HT-29 (cell line): ENCODE measurements around the gene DPH6. TPM values are rescaled to one million over a fixed set of nuclear protein-coding genes. Genes with fewer than 3 reads are reported as not detected.
"Not testable (repeated sequence)": the region's sequence is repeated elsewhere in the genome, so short reads cannot be mapped to it uniquely, and the experiment has no call there.

Experiments used
- DNase-seq: peaks from one replicate; pipeline ENCODE4 v3.0.0-alpha.2; 2015; ENCODE audit warnings: low spot score
- total RNA-seq: library from RNA; depleted of rRNA; stranded (reverse); fragments of >200 nt; shearing (Covaris generic); gene quantifications from 2 replicates; pipeline ENCODE4 v1.2.3, GENCODE V29; 2014

The DPH6 gene
- total RNA-seq, 1 experiment from 2014 or later, result 9.3 TPM

DNA sequence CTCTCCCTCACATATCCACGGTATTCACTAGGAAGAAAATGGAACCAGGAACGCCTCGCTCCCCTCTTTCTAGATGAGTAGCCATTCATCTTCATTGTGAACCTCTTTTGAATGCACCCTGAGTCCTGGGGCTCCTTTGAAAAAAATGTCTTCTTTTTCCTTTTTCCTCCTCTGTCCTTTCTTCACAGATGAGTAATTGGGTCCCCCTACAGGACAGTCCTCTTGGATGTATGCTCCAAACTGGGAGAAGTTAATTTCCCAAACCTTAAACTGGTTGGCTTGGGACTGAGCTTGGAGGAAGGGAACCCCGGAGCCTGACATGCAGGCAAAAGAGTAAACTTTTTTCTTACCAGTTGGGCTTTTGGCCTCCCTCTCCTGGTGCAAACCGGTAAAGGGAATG, 108.8 kb downstream of the DPH6 start:
- DNase-seq, result no peak

DNA sequence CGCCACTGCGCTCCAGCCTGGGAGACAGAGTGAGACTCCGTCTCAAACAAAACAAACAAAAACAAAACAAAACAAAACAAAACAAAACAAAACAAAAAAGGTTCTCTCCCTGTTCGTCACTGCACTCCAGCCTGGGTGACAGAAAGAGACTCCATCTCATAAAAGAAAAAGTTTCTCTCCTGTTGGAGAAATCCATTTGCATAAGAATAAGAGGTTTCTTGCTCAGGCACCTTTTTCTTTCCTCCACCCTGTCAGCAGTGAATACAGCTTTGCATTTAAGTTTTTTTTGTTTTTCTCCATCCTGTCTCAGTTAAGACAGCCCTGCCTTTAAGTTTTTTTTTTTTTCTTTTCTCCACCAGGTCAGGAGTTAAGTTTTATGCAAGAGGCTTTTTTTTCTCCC, 109.5 kb downstream of the DPH6 start:
- no peak for DNase-seq

DNA sequence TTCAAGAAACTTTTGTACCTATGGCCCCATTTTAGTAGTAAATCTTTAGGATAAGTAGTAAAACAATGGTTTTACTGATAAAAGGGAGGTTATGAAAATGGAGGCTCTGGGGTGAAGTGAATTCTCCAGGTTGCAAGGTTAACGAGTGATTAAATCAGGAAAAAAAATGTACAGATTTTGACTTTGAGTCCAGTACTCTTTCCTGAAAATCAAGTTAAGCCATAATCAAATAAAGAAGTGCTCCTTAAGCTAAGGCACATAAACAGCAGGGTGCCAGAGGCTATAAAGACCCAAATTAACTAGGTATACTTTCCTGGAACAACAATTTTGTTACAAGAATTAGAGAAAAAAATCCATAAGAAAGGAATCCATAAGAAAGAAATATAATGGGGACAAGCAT, 114.7 kb downstream of the DPH6 start:
- DNase-seq, result no peak

DNA sequence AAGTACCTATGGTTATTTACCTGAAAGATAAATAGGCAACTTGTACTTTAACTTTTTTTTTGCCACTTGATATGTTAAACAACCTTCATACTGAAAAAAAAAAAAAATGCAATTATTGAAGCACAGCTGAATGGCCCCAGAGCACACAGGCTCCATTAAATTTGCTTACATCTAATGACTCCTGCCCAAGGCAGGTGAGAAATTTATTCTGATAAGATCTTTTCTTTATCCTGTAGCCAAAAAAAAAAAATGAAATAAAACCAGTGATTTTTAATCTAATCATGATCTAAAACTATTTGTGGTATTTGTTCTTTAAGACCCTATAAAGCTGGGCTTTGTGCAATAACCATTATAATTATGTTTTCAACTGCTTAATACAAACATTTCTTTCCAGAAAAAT, 115.7 kb downstream of the DPH6 start:
- DNase-seq, result no peak

DNA sequence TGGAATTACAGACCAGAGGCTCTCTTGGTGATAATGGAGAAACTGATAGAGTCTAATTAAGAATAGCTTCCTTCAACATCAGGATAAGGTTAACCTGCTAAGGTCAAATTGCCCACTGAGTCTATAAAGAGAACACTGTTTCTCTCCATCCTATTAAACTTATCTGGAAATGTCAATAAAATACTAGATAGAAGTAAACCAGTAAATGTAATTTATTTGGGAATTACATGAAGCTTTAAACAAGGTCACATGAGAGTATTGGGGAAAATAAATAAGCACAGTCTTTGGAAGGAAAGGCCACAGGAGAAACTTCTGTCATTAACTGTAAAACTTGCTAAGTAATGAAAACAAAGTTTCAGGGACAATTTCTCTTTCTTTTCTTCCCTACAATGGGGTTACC, 118.5 kb downstream of the DPH6 start:
- no peak for DNase-seq

DNA sequence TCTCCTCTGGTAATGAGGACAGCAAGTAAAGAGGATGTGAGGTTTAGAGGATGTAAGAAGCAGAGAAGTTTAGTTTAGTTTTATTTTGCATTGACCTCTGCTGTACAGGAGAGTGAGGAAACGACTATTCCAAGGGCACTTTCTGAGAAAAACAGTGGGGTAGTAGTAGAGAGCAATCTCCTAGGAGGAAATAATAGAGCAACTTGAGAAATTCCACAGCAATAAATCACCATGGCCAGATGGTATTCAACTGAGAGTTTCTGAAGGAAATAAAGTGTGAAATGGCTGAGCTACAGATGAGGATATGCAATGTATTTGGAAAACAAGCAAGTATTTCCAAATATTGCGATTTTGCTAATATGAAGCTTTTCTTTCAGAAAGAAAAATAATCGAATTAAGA, 118.9 kb downstream of the DPH6 start:
- peak; percentile 30 for DNase-seq

DNA sequence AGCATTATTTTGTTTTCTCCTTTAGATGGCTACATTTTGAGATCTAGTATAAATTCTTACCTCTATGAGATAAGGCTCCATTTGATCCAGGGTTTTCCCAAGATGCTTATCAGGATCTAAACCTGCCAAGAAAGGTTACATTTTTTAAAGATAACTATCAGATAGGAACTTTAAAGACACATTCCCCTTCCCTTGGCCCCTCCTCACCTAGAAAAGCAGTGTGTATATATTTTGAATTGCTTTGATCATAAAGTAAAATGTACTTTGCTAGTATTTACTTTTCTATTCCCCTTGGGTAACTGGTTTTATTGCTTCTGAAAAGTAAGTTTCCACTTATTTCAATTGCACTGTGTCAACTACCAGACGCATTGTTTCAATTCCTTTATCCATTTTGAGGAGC, 135.2 kb downstream of the DPH6 start:
- no peak for DNase-seq

DNA sequence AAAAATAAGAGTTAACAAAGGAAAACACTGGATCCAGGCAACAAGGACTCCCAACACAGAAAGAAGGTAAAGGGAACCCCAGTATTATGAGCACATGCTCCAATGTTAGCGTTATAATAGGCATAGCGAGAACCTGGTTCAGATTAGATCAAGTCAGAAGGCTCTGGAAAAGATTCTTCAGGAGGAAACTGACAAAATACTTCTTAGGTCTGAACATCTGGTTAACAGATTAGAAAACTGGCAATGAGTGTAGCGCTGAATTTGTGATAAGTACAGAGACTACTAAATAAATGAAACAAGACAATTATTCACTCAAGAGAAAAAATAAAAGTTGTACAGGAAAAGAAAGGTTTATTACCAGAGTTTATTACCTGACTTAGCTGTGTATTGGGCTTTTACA, 146.1 kb downstream of the DPH6 start:
- no peak for DNase-seq

DNA sequence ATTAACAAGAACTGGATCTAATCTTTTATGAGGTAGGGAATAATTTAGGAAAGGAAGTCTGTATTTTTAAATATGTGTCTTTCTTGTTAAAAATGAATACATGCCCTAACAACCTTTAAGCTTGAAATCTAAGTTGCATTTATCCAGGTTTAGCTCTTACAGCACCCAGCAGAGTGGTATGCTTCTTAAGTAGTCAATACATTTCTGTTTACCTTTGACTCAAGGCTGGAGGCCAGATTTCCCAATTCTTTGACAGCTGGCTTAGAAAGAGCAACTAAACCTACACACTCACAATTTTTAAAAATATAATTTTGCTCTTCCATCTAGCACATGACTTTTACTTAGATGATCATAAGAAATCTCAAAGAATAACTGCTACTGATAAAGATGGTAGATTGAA, 148.9 kb downstream of the DPH6 start:
- DNase-seq, result no peak

DNA sequence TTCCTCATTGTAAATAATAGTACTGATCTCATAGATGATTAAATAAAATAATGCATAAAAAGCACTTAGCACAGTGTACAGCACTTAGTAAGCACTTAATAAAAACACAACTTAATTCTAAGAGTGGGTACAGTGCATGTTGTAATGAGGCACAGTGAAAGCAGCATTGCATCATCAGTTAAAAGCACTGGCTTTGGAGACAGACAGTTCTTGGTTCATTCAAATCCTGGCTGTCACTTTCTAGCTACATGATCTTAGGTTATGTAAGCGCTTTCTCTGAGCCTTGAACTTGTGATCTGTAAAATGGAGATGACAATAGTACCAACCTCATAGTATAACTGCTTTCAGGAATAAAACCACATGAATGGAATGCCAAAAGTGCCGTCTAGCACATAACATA, 151.5 kb downstream of the DPH6 start:
- DNase-seq, result no peak

DNA sequence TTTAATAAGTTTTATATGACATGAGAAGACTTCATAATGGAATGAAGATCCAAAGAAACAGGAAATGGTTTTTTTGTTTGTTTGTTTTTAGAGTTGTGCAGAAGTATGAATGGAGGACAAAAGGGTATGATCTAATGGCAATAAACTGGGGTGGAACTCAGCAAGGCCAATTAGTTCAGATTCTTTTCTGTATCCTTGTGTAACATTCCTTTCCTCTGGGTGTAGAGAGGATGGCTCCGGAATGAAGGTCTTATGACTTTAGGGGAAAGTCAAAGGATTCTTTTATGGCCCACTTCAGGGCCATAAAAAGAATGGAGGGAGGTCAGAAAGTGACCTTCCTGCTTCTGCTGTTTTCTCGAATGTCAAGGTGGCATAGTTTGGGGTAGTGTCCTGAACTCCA, 152.6 kb downstream of the DPH6 start:
- DNase-seq, result no peak

DNA sequence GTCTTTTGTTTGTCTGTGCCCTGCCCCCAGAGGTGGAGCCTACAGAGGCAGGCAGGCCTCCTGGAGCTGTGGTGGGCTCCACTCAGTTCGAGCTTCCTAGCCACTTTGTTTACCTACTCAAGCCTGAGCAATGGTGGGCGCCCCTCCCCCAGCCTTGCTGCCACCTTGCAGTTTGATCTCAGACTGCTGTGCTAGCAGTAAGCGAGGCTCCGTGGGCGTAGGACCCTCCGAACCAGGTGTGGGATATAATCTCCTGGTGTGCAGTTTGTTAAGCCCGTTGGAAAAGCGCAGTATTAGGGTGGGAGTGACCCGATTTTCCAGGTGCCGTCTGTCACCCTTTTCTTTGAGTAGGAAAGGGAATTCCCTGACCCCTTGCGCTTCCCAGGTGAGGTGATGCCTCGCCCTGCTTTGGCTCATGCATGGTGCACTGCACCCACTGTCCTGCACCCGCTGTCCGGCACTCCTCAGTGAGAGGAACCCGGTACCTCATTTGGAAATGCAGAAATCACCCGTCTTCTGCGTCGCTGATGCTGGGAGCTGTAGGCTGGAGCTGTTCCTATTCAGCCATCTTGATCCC, 154.5 kb downstream of the DPH6 start:
- DNase-seq, result not testable (repeated sequence)

DNA sequence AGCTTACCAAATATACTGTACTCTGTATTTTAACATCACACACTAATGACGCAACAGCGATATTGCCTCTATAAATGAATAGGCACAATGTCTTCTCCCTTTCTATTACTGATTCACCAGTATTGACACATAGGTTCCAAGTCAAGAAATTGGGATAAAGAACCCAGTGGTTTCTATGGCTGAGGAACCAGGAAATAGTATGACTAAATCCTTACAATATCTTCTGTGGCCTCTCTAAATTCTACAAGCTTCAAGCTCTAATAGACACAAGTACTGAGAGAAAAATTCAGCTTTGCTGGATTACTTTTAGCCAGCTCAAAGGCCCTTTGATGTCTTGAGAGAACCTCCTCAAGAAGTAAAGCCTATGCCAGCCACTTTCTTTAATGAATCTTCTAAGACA, 162.5 kb downstream of the DPH6 start:
- no peak for DNase-seq

DNA sequence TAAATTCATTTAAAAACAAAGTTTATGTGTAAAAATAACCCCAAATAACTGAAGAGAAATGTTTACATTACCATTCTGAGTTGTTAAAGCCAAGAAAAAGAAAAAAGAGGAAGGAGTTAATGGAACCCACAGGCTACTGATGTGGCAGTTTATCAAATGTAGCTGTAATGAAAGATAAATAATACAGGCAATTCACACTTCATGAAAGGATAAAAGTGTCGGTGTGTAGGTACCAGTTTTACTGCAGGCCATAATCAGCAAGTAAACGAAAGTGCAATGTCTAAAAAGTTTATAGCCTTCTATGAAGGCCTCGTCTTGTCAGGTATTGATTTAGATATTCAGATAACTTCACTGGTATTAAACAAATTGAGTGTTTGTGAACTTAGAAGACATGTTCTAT, 164.6 kb downstream of the DPH6 start:
- DNase-seq, result no peak

DNA sequence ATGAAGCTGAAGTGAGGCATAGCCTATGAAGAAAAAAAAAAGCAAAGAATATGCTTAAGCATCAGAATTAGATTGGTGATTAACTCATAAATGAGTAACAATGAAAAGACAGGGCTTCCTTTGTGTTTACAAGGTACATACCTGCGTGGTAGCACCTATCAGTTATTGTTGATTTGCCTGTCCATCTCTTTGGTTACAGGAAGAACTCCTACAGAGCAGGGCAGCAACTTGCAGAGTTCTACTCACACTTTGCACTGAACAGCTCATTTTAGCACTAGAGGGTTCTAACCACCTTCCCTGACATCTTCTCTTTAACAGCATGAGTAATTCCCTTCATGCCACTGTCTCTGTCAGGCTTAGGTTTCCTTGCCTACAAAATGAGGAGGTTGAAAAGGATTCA, 166.0 kb downstream of the DPH6 start:
- peak; percentile 17 for DNase-seq

DNA sequence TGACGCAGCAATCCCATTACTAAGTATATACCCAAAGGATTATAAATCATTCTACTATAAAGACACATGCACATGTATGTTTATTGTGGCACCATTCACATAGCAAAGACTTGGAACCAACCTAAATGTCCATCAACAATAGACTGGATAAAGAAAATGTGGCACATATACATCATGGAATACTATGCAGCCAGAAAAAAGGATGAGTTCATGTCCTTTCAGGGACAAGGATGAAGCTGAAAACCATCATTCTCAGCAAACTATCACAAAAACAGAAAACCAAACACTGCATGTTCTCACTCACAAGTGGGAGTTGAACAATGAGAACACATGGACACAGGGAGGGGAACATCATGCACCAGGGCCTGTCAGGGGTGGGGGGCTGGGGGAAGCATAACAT, 167.5 kb downstream of the DPH6 start:
- not testable (repeated sequence) for DNase-seq

DNA sequence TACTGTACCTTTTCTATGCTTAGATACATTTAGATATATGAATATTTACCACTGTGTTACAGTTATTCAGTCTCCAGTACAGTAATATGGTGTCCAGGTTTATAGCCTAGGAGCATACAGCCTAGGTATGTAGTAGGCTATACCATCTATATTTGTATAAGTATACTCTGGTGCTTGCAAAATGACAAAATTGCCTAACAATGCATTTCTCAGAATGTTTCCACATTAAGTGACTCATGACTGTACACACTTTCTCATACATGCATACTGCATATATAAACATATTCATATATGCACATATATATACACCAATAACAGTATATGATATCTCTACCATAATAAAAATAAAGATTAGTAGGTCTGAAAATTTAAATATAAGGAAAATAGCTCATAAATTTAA, 169.3 kb downstream of the DPH6 start:
- no peak for DNase-seq

DNA sequence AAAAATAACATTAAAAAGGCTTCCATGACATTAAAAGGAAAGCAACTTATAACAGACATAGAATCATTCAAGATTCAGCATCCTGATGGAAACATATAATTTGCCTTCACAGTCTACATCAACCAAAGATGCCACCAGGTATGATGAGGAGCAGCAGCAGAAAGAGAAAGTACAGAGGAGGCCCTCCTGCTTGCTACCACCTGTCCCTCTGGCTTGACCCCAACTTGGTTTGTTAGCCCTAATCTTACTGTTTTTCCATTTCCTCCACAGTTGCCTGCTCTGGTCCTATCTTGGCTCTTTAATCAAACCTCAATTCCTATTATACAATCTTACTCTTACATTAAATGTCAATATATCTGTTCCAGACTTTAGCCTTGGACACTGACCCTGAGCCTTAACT, 171.3 kb downstream of the DPH6 start:
- no peak for DNase-seq

DNA sequence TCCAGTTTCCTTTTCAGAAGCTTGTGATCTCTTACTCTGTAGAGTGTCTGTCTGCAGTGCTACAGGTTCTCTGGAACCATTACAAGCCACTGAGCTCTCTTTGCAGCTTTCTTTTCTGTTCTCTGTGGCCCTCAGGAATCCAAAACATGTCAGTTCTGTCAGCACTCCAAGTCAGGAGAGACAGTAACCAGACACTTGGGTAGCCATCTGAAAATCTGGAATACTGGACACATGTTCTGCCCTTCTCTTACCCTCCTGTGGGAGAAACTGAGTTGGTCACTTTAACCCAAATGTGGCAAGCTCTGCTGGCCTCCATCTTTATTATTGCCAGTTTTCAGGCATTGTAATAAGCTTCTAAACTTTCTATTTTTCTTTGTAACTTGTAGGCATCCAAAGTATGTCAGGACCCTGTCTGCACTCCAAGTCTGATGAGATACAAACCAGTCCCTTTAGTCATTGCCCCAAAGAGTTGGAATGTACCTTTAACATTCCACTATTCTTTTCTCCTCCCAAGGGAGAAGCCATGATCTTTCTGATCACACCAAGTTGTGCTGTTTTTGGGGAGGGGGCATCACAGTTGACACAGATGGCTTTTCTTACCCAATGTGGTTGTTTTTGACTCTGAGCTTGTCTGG, 183.7 kb downstream of the DPH6 start:
- DNase-seq, result no peak

DNA sequence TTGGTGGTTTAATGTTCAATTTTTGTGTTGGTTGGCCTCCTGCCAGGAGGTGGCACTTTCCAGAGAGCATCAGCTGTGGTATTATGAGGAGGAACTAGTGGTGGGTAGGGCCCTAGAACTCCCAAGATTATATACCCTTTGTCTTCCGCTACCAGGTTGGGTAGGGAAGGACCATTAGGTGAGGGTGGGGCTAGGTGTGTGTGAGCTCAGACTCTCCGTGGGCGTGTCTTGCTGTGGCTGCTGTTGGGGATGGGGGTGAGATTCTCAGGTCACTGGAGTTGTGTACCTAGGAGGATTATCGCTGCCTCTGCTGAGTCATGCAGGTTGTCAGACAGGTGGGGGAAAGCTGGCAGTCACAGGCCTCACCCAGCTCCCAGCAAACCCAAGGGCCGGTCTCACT, 187.1 kb downstream of the DPH6 start:
- DNase-seq, result no peak

DNA sequence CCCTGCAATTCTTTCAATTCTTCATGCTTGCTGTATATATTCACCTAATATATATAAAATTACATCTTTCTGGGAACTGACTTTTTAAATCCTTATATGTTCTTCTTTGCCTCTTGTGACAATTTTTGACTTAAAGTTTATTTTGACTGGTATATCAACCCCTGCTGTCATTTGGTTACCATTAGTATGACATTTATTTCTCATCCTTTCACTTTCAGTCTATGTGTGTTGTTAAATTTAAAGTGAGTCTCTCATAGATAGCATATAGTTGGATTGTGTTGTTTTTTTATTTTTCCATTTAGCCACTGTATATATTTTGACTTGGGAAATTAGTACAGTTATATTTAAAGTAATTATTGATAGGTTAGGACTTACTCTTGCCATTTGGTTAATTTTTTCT, 194.9 kb downstream of the DPH6 start:
- DNase-seq, result no peak

DNA sequence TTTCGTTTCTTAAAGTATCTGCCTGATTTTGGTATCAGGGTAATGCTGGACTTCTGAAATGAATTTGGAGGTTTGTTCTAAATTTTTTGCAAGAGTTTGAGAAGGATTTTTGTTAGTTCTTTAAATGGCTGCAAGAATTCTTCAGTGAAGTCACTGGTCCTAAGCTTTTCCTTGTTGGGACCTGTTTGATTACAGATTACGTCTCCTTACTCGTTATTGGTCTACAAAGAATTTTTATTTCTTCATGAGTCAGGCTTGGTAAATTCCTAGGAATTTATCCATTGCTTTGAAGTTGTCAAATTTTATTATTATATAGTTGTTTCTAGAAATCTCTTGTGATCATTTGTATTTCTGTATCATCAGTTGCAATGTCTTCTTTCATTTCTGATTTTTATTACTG, 196.0 kb downstream of the DPH6 start:
- DNase-seq, result peak; percentile 7

DNA sequence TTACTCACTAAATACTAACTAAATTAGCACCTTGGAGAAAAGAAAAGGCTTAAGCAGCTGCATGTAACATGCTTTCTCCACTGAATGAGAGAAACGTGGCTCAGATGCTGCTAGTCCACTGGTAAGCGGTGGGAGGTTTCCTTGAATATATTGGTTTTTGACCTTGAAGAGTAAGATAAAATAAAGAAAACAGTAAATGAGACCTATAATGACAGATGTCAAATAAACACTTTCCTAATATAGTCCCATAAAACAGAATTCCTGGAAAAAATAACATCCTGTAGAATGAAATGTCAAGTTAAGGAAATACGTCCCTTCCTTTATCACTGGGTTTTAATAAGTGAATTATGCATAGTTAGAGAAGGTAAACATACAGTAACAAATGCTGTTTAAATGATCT, 215.0 kb downstream of the DPH6 start:
- DNase-seq, result no peak

DNA sequence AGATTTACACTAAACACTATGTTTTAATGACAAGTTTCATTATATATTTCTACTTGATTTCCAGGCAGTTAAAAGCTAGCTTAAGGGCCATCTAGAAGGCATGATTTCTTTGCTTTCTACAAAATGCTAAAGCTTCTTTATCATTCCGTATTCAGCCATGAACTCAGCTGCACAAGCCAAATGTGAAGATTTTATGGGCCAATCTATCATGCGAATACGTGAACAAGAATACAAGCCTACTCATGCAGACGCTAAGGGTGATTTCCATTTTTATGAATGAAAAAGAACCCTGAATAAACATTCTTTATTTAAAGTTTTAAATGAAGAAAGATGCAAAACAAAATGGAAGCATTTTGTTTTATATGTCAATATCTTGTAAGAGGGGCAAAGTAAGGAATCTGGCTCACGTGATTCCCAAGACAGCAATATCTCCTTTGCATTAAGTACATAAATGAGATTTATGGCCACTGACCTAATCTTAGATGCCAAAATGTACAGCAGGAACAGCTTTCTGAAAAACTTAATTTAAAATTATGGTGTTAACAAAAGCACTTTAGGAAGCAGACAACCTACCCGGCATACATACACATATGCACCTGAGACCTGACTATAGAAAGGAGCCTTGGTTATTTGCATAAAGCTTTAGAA, 215.8 kb downstream of the DPH6 start:
- DNase-seq, result no peak
